NCI-H146 treated with DMSO at 0.1 percent for 48 hours (cell line): ENCODE measurements around the gene ARMH1.
A peak's percentile ranks its signal among the peaks of the same experiment; 100 is the strongest.

ENCODE experiments used
- DNase-seq: peaks from one replicate; lab custom pipeline; 2025; ENCODE audit not compliant: unreplicated experiment; lab: John Stamatoyannopoulos, UW

The ARMH1 gene

DNA sequence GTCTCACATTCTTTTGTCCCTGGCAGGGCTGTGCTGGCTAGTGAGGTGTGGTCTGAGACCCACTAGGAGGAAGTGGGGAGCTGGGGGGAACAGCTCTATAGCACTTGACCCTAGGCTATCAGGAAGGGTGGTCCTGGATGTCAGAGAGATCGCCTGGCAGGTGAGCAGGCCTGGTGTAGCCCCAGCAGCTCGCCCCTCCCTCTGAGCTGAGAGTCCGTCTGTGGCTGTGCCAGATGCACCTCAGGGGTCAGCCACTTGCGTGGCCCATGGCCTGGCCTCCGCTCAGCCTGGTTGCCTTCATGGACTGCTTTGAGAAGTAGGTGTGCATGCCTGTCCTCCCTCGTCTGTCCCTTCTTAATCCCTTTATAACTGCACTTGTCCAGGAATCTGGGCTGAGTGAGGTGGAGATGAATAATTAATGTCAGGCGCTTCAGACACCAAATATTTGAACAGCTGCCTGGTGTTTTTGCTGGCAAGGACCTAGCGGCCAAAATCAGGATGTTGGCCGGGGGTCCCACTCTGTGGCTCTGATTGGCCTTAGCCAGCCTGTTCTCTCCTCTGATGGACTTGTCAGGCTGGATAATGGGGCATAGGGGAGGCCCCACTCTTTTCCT lies 30.7 kb upstream of the ARMH1 start:
- DNase-seq: peak; percentile 67

DNA sequence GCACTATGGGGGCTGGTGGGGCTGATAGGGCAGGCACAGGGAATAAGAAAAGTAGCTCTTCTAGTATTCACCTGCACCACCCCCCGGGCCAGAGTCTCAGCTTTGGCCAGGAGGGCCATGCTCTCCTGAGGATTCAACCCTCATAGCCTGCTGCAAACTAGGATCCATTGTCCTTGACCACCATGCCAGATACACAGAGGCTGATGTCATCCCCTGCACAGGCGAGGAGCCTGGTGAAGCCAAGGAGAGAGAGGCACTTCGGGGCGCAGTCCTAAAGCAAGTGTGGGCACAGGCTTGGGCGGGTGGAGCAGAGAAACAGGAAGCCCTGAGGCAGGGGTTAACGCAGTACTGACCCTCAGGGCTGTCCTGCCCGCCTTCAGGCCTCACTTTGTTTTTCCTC lies 29.7 kb upstream of the ARMH1 start:
- DNase-seq: no peak

DNA sequence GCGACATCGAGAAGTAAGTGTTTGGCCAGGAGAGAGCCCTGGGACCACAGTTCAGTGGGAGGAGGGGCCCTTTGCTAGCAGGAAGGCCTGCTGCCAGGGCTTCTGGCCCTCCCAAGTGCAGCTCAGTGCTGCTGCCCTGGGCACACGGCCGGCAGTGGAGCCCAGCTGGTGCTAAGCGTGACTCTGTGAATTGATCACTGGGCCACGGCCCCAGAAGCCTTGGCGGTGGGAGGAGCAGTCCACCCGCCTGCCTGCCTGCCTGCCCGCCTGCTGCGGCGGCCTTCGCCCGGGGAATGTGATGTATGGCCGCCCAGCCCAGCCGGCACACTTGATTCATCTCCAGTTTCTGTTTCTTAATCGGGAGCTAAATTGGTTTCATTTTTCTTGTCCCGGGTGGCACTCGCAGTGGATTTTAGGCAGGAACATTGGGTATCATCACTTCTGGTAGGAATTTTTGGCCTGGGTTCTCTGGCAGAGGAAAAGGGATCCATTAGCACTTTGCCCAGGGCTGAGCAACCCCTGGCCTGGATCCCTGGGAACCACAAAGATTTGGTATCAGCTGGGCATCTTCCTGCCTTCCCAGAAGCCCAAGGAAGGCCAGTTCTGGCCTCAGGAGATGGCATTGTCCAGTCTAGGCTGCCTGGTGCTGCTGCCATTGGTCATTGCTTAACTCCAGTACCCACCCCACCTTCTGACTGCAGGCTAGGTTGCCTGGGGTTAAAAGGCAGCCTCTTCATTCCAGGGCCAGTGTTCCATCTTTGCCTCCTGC lies 28.9 kb upstream of the ARMH1 start:
- DNase-seq: no peak

DNA sequence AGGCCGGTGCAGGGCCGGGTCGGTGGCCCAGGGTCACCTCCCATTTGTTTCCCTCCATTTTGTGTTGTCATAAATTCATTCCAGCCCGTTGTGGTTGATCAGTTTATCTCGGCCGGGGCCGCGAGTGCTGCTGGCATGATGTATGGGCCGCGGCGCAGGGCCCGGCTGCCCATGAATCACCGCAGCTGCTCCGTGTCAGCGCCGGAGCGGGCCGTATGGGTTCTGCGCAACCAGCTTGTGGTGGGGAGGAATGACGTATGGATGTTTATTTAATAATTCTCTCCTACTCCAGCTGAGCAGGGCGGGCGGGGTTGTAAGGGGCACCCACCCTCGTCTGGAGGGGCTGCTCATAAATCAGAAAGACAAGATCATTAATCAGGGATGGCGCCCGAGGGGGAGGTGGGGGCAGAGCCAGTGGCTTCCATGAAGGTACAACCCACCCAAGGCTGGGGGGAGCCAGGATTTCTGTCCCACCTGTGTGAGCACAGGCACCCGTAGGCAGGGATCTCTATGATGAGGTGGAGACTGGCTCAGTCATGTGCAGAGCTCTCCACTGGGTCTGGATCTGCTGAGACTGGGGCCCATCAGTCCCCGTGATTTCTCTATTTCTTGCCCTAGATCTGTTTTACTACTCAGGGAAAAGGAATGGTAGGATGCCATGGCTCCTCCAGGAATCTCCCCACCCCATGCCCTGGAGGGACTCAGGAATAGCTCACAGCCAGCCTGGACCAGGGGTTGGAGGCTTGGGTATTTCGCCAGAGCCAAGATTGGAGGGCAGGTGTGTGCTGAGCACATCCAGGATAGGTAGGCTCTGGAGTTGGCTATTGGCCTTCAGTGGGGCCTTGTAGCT lies 28.0 kb upstream of the ARMH1 start:
- DNase-seq: no peak

DNA sequence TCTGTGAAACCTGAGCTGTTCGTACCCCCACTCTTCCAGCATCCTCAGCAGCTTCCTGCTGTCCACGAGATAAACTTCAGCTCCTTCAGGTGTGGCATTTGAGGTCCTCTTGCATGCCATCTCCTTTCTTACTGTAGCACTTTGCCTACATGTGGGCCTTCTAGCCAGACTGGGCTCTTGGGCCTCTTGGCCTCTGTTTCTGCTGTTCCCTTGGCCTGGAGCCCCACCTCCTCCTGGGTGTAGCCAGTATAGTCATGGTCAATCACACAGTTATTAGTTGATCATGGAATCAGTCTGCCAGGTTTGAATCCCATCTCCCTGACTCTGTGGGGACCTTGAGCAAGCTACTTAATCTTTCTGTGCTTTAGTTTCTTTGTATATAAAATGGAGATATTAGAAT lies 26.6 kb upstream of the ARMH1 start:
- DNase-seq: no peak

DNA sequence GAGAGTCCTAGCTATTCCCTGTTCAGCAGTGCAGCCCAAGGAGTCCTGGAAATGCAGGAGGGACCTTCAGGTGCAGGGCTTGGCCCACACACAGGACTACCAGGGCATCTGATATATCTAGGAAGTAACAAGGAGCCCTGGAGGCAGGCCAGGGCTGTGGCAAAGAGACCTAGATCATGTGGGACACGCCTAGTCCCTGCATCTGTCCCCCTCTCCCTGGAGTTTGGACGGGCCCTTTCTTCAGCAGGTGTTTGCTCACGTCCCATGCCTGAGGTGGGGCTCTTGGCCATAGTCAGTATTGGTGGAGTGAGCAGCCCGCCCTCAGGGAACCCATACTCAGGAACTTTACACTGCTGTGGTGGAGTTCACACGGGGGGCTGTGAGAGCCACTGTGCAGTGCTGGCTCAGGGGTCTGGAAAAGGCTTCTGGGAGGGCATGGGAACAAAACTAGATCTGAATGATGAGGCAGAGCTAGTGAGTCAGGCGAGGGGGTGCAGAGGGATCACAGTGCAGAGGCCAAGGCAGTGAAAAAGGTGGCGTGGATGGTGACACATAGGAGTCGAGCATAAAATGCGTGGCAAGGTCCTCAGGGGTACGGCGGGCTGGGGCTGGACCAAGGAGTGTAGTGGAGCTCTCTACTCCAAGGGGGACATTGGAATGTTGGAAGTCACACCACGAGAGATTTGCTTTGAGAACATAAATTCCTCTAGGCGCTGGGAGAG lies 25.8 kb upstream of the ARMH1 start:
- no peak for DNase-seq

DNA sequence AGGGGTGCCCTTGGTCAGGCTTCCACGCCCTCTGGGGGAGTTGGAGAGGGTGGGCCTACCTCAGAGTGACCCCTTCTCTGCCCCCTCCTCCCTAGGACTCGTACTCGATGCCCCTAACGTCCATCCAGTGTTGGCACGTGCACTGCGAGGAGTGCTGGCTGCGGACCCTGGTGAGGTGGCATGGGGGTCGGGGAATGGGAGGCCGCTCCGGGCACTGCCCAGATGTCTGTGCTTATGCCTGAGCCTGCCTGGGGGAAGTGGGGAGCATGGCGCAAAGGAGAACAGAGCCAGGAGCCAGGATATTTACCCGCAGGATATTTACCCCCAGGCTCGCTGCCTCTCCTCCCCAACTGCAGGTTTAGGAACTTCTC lies 24.7 kb upstream of the ARMH1 start:
- no peak for DNase-seq

DNA sequence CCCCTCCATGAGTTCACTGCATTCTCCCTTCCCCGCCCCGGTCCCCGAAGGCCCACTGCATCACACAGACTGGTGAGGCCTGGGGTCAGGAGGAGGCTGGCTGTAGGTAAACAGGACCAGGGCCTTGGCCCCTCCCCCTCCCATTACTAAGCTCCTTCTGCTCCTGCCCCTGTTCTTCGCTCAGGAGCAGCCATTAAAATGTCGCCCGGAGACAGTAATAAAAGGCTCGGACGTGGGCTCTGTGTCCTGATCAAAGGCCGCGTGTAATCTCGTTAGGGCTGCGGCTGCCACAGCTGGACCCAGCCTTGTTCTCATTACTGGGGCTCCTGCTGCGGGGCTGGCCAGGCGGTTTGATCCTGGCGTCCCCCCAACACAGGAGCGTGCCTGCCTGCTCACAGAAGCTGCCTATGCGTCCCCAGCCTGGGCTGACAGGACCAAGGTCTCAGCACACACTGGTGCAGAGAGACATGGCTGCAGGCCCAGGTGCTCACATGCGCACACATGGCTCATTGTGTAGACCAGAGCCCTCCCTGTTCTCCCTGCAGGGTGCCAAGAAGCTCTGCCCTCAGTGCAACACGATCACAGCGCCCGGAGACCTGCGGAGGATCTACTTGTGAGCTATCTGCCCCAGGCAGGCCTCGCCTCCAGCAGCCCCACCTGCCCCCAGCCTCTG lies 24.2 kb upstream of the ARMH1 start:
- peak; percentile 4 for DNase-seq

DNA sequence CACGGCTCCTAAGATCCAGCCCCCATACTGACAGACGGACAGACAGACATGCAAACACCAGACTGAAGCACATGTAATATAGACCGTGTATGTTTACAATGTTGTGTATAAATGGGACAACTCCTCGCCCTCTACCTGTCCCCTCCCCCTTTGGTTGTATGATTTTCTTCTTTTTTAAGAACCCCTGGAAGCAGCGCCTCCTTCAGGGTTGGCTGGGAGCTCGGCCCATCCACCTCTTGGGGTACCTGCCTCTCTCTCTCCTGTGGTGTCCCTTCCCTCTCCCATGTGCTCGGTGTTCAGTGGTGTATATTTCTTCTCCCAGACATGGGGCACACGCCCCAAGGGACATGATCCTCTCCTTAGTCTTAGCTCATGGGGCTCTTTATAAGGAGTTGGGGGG lies 23.4 kb upstream of the ARMH1 start:
- DNase-seq: no peak

DNA sequence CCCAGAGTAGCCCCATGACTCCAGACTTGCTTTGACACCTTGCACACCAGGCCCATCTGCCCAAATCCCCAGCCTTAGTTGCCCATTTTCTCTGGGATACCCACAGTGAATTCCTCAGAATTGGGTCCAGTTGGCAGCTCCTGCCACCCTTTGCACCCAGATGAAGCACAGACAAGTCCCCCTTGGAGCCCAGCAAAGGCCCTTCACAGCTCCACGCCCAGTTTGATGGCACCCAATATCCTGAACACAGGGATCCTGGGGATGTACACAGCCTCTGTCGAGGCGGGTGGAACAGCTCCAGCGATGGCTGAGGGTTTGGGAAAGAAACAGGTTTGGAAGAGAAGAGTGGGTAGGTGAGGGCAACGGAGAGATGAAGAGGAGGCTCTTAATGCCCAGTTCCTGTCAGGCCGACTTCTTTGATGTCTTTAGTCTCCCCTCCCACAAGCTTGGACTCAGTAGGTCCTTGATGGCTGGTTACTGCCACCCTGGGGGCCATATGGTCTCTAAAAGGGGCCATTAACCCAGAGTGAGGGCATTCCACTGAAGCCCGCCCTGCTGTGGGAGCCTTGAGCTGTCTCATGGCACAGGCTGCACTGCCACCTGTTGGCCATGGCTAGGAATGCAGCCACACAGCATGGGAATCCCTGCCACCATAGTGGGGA lies 21.9 kb upstream of the ARMH1 start:
- peak; percentile 11 for DNase-seq

DNA sequence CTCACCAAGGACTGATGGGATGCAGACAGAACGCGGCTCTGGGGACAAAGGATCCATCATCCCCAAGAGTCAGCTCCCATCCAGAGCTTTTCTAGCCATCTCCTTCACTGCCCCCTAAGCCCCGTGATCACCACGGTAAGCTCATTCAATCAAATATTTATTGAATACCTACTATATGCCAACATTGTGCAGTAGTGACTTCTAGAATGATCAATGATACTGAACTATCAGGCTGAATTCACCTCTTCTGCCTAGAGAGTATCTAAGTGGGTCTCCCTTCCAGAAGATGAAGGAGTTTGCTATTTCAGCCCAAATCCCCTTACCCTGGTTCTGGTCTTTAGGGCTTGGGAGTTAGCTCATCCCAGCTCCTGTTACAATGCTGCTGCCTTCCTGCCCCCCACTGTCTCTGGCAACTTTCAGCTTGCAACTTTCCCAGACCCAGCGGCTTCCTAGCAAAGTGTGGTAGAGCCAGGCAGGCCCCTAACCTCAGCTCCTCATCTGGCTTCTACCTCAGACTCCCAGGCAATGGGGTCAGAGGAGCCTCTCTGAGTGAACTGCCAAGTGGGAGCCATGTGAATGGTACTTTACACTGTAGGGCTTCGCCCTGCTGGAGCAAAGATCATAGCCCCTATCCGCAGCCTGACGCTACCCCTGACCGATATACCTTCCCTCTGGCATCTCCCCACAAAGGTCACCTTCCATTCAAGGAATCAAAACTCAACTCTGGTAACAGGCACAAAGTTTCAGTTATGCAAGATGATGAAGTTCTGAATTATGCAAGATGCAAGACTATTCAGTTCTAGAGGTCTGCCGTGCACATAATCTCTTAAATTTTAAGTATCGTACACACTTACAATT lies 21.2 kb upstream of the ARMH1 start:
- no peak for DNase-seq

DNA sequence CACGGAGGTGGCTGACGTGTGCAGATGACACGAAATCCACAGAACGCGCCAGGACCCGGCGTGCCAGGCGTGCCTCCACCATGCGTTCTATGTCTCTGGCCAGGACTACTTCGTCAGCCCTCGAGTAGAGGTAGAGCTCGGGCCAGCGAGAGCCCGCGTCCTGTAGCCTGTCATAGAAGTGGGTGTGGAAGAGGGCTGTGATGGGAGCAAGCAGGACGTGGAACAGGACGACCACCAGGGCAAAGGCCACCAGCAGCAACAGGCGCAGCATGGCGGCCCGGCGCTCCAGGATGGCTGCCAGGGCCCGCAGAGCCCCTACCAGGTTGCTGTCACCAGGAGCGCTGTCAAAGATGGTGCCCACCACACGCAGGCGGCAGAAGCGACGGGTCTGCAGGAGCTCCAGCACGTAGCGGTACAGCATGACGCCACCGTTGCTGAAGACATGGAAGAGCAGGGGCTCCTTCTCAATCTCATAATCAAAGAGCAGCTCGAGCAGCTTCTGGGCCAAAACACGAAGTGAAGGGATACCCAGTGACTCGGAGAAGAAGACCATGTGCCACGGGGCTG lies 19.8 kb upstream of the ARMH1 start:
- DNase-seq: no peak

DNA sequence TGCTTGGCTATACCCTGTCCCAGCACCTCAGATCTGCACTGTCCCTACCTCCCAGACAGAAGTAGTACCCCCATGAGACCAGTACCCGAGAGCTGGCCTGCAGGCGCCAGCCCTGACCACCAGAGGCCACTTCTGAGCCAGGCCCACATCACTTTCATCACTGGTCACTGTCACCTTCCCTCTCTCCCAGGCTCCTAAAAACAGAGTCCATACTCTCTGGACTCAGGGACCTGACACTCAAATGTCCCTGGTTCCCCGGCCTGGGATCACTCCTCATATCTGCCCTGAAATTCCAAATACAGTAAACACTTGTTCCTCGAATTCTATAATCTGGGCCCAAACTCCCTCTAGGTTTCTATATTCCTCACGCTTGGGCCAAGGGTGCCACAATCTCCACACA lies 18.9 kb upstream of the ARMH1 start:
- no peak for DNase-seq

DNA sequence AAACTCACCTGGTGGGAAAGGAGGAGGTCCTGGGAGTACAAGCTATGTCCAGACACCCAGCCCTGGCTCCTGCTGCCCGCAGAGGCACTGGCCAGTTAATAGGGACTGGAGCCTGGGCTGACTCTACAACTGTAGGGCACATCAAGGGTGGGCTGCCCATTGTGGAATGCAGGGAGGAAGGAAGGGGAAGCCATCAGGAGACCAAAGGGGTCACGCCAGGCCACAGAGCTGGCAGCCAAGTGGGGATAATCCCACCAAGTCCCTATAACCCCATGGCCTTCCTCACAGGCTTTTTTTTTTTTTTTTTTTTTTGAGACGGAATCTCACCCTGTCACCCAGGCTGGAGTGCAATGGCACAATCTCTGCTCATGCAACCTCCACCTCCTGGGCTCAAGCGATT lies 14.9 kb upstream of the ARMH1 start:
- no peak for DNase-seq

DNA sequence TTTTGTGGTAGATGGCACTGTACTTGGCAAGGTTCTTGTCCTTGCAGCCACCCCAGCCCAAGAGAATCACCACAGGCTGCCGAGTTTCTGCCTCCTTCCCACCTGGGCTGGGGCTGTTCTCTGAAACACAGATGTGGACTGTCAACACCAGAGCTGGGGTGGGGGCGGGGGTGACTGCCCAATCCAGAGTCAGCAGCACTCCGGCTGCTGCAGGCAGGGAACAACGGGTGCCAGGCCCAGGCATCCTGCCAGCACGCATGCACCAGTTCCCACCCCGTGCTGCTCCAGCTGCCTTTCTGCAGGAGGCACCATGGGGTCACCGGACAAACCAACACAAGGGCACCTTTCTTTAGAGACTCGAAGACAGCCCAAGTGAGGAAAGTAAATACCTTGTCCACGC lies 14.3 kb upstream of the ARMH1 start:
- DNase-seq: no peak

DNA sequence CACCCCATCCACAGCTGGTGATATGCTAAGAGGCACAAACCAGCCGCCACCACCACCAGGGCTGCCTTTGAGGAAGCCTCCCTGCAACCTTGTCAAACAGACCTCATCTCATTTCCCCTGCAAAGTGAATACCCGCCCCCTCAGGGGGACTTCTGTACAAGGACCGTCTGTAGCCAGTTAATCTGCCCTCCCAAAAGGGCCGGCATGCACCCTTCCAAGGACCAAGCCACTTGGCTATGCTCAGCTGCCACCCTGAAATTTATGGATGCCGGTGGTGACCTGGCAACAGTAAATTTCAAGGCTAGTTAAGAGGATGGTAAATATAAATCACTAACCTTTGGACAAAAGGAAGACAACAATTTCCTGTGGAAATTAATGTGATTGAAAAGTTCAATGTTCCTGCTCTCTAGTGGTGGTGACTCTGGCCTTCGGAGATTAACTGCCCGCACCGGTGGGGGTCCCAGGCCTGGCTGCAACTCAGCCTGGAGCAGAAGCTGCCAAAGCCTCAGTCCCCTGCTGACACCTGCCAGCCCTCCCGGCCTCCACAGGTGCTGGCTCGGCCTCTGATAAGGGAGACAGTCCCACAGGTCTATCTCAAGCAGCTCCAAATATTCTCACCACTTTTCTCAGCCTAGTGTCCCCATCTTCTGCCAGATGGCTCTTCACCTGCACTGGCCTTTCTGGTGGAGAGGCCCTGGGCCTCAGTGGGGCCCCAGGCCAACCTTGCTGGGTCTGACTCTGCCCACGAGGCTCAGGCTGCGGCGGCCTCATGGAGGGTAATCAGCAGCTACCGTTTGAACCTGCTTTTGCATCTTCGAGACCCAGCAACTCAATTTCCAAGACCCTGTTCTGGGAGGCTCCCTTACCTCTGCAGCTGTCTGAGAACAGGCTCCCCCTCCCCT lies 12.5 kb upstream of the ARMH1 start:
- no peak for DNase-seq

DNA sequence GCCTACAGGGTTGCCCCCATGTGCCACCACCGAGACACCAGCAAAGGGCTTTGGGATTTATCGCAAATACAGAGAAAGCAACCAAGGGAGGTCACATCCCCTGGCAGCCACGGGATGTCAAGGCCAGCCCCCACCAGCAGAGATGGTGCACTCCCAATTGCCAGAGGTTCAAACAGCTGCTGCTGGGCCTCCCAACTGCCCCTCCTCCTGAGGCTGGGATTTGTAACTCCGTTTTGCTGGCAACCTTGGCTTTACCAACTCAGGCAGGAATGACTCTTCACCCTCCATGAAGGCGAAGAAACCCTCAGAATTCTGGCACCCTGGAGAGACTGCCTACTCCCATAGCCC lies 11.9 kb upstream of the ARMH1 start:
- no peak for DNase-seq

DNA sequence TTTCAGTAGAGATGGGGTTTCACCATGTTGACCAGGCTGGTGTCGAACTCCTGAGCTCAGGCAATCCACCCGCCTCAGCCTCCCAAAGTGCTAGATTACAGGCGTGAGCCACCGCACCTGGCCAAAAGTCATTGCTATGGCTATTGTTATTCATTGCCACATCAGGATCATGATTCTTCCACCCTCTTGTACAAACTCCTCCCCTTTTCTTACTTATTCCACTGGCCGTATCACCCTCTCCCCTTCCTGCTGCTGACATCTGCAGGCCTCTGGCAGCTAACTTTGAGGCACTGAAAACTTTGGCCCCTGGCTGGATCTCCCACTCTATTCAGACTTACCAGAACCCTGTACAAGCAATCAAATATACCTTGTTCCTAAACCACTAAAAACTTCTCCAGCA lies 11.1 kb upstream of the ARMH1 start:
- no peak for DNase-seq
